Spleen (tissue), 7 donors: ENCODE measurements around the gene ALG14.

Experiments
- POLR2A ChIP-seq, 3 donors: fragments of 450-650 bp; IDR thresholded peaks; one replicate each; pipeline ENCODE4 v1.5.1; 2017; ENCODE audit warnings: antibody characterized with exemption in 3 of 3, mild to moderate bottlenecking in 1 of 3
- TF ChIP-seq, protein P1 (sequence below), 11 experiments: fragments of 200-600 bp in 7 of 11; fragments of 450-650 bp in 4 of 11; sonication (generic) in 4 of 11; IDR thresholded peaks in 8 of 11; conservative IDR thresholded peaks in 3 of 11; 1 replicate in 7 of 11; 2 replicates in 4 of 11; pipeline versions ENCODE4 v1.4.0 to v1.8.0; 2016 to 2021; ENCODE audit warnings: antibody characterized with exemption in 11 of 11, inconsistent platforms in 4 of 11, mild to moderate bottlenecking in 1 of 11
- donor health status: DM: no; HTN: no; CAD: no; lungs with moderate emphysema.
- donor health status: DM: no; HTN: no; CAD: no.
- donor health status: DM: no; HTN: no; CAD: no.

DNA sequence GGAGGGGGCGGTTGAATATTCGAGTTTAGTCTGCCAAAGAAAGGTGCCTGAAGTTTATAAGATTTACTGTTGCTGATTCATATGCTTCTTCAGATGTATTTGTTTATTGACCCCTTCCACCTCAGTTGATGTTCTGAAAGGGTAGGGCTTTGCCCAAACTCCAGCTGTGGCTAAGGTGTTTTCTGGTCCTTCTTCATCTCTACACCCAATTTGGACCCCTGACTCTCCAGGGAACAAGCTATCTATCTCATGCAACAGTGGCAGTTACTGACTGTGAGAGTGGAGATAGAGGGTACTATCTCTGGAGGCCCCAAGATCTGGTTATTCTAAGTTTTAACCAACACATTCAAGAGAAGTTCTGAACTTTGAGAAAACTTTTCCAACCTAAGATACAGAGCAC, 12.6 kb upstream of the ALG14 start:
- TF ChIP-seq, protein P1, sequence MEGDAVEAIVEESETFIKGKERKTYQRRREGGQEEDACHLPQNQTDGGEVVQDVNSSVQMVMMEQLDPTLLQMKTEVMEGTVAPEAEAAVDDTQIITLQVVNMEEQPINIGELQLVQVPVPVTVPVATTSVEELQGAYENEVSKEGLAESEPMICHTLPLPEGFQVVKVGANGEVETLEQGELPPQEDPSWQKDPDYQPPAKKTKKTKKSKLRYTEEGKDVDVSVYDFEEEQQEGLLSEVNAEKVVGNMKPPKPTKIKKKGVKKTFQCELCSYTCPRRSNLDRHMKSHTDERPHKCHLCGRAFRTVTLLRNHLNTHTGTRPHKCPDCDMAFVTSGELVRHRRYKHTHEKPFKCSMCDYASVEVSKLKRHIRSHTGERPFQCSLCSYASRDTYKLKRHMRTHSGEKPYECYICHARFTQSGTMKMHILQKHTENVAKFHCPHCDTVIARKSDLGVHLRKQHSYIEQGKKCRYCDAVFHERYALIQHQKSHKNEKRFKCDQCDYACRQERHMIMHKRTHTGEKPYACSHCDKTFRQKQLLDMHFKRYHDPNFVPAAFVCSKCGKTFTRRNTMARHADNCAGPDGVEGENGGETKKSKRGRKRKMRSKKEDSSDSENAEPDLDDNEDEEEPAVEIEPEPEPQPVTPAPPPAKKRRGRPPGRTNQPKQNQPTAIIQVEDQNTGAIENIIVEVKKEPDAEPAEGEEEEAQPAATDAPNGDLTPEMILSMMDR (IDR thresholded peaks at IDR 0.05 in 8 of 11, conservative IDR thresholded peaks at IDR 0.05 in 3 of 11): no peak
- TF ChIP-seq POLR2A (IDR thresholded peaks at IDR 0.05): no peak
